ENCODE results near the gene P2RX3.
A peak's percentile ranks its signal among the peaks of the same experiment; 100 is the strongest.

The P2RX3 gene

DNA sequence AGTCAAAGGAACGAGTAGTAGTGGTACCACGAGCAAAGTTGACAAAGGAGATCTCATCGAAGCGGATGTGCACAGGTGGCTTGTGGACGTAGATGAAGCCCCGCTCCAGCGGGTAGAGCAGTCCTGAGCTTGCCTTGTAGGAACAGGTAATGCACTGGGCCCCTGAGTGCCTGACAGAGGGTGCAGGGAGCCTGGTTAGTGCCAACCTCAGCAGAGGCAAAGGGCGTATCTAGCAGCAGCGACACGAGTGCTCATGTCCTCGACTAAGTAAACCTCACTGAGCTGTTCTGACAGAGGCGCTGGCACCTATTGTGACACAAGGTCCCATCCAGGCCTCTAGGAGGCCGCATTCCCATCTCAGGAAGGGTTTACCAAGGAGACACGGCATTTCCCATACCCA lies 6.4 kb upstream of the P2RX3 start:
- Histone ChIP-seq H3K4me1 (ENCODE audit: control insufficient read depth in 1 of 2, insufficient read depth in 2 of 2, low read length in 2 of 2) (peaks cover 5 to 10% of the 10 kb centered on the region in 2 experiments), H3K4me3 (ENCODE audit: low read depth, low read length) (no peak overlapping the region), H3K79me2 (ENCODE audit: control insufficient read depth, insufficient read depth, low read length, poor library complexity) (peaks cover 7% of the 10 kb centered on the region), H3K79me1 (ENCODE audit: low read length) (peaks cover 9% of the 10 kb centered on the region), H2BK12ac (ENCODE audit: low read length) (no peak overlapping the region), H3K14ac (ENCODE audit: low read length) (no peak overlapping the region), H2BK120ac (ENCODE audit: insufficient read depth, low read length, poor library complexity) (no peak overlapping the region), H4K91ac (ENCODE audit: low read depth, low read length) (no peak overlapping the region), H3K4me2 (ENCODE audit: low read length) (no peak overlapping the region), H3K27me3 (ENCODE audit: insufficient read depth, low read length) (no peaks in the 10 kb centered on the region), H2BK5ac (ENCODE audit: low read depth, low read length, poor library complexity) (no peak overlapping the region), H3K27ac (ENCODE audit: low read depth, low read length) (no peak overlapping the region), H4K12ac (ENCODE audit: low read depth, low read length) (no peak overlapping the region), H3K9me3 (ENCODE audit: insufficient read depth, low read depth, low read length) (peaks cover 3% of the 10 kb centered on the region), H4K8ac (ENCODE audit: low read depth, low read length) (no peak overlapping the region), H3K4ac (ENCODE audit: low read depth, low read length) (no peak overlapping the region), H3K23ac (ENCODE audit: low read length) (no peak overlapping the region), H2AK5ac (ENCODE audit: low read length) (no peak overlapping the region), H3K18ac (ENCODE audit: low read length) (no peak overlapping the region), H3K36me3 (ENCODE audit: control insufficient read depth in 1 of 2, insufficient read depth in 2 of 2, low read length in 2 of 2) (peaks cover 50 to 69% of the 10 kb centered on the region in 2 experiments), H3K9ac (ENCODE audit: low read length) (no peak overlapping the region), H2AFZ (ENCODE audit: insufficient read depth, low read length, poor library complexity) (no peak overlapping the region)
- no CpG with 5 or more reads among the region's 14 CpGs for WGBS (ENCODE audit: extremely low coverage, insufficient coverage, insufficient read length)
- no peak for DNase-seq

DNA sequence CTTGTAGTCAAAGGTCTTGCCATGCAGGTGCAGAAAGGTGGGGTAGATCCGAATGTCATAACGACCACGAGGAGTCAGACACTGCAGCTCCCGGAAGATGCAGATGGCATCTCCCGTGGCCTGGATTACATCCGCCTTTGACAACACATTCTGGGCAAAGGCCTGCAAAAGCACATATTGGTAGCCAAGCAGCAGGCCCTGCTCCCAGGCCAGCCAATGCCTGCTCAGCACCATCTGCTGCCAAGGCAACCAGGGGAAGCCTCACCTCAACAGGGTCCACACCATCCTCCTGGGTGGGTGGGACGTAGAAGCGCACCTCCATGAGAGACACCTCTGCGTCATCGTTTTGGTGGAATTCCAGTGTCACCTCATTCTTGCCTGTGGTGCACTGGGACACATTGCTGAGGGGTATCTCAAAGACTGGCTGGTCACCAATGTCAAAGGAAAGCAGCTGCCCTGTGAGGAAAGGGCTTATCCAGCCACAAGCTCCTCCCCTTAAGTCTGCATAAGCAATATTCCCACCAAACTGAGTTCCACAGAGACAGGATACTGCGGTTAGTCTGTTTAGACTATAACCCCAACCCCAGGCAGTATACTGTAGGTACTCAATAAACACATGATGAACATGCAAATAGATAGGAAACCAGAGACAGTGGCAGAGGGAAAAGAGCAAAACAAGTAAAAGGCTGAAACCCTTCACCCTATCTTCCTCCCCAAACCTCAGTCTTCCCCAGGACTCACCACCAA lies 5.3 kb upstream of the P2RX3 start:
- Histone ChIP-seq H3K4me3 (ENCODE audit: low read depth, low read length) (peak overlapping the region; percentile 36), H3K9ac (ENCODE audit: low read length) (no peak overlapping the region), H3K18ac (ENCODE audit: low read length) (no peak overlapping the region), H4K91ac (ENCODE audit: low read depth, low read length) (no peak overlapping the region), H3K9me3 (ENCODE audit: insufficient read depth, low read depth, low read length) (peaks cover 3% of the 10 kb centered on the region), H2BK5ac (ENCODE audit: low read depth, low read length, poor library complexity) (no peak overlapping the region), H2BK120ac (ENCODE audit: insufficient read depth, low read length, poor library complexity) (no peak overlapping the region), H3K23ac (ENCODE audit: low read length) (no peak overlapping the region), H4K8ac (ENCODE audit: low read depth, low read length) (no peak overlapping the region), H3K27me3 (ENCODE audit: insufficient read depth, low read length) (no peaks in the 10 kb centered on the region), H3K27ac (ENCODE audit: low read depth, low read length) (no peak overlapping the region), H3K4me1 (ENCODE audit: control insufficient read depth in 1 of 2, insufficient read depth in 2 of 2, low read length in 2 of 2) (peaks cover 5 to 10% of the 10 kb centered on the region in 2 experiments), H2AK5ac (ENCODE audit: low read length) (no peak overlapping the region), H3K79me1 (ENCODE audit: low read length) (peaks cover 9% of the 10 kb centered on the region), H2BK12ac (ENCODE audit: low read length) (no peak overlapping the region), H4K12ac (ENCODE audit: low read depth, low read length) (no peak overlapping the region), H3K4me2 (ENCODE audit: low read length) (no peak overlapping the region), H3K79me2 (ENCODE audit: control insufficient read depth, insufficient read depth, low read length, poor library complexity) (peaks cover 7% of the 10 kb centered on the region), H2AFZ (ENCODE audit: insufficient read depth, low read length, poor library complexity) (no peak overlapping the region), H3K36me3 (ENCODE audit: control insufficient read depth in 1 of 2, insufficient read depth in 2 of 2, low read length in 2 of 2) (peaks cover 41 to 58% of the 10 kb centered on the region in 2 experiments), H3K4ac (ENCODE audit: low read depth, low read length) (no peak overlapping the region), H3K14ac (ENCODE audit: low read length) (no peak overlapping the region)
- DNase-seq = no peak
- WGBS (ENCODE audit: extremely low coverage, insufficient coverage, insufficient read length) = no CpG with 5 or more reads among the region's 11 CpGs

DNA sequence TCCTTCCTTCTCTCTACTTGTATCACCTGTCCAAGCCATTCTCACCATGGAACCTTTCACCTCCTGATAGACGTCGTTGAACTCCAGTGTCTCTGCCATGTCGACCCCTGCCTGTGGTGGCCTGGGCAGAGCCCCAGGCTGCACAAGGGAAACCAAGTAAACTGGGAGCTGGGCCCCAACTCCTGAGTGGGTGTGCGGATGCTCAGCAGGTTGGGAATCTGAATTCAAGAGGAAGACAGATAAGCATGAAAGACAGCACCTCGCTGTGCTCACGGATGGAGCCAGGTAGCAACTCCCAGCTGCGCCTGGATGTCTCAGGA lies 3.2 kb upstream of the P2RX3 start:
- Histone ChIP-seq H3K79me1 (ENCODE audit: low read length) (peaks cover 9% of the 10 kb centered on the region), H3K9me3 (ENCODE audit: insufficient read depth, low read depth, low read length) (peaks cover 3% of the 10 kb centered on the region), H2AFZ (ENCODE audit: insufficient read depth, low read length, poor library complexity) (no peak overlapping the region), H4K12ac (ENCODE audit: low read depth, low read length) (peak overlapping the region; percentile 1), H3K27me3 (ENCODE audit: insufficient read depth, low read length) (no peaks in the 10 kb centered on the region), H3K36me3 (ENCODE audit: control insufficient read depth in 1 of 2, insufficient read depth in 2 of 2, low read length in 2 of 2) (peaks cover 32 to 42% of the 10 kb centered on the region in 2 experiments), H3K4ac (ENCODE audit: low read depth, low read length) (peak overlapping the region; percentile 59), H3K4me1 (ENCODE audit: control insufficient read depth in 1 of 2, insufficient read depth in 2 of 2, low read length in 2 of 2) (peaks cover 9 to 13% of the 10 kb centered on the region in 2 experiments), H3K23ac (ENCODE audit: low read length) (no peak overlapping the region), H3K27ac (ENCODE audit: low read depth, low read length) (peak overlapping the region; percentile 64), H3K79me2 (ENCODE audit: control insufficient read depth, insufficient read depth, low read length, poor library complexity) (peaks cover 7% of the 10 kb centered on the region), H3K4me2 (ENCODE audit: low read length) (peak overlapping the region; percentile 85), H3K14ac (ENCODE audit: low read length) (peak overlapping the region; percentile 28), H3K4me3 (ENCODE audit: low read depth, low read length) (peak overlapping the region; percentile 83), H3K18ac (ENCODE audit: low read length) (no peak overlapping the region), H4K91ac (ENCODE audit: low read depth, low read length) (peak overlapping the region; percentile 31), H2BK5ac (ENCODE audit: low read depth, low read length, poor library complexity) (no peak overlapping the region), H2BK12ac (ENCODE audit: low read length) (no peak overlapping the region), H2AK5ac (ENCODE audit: low read length) (peak overlapping the region; percentile 21), H4K8ac (ENCODE audit: low read depth, low read length) (peak overlapping the region; percentile 73), H2BK120ac (ENCODE audit: insufficient read depth, low read length, poor library complexity) (no peak overlapping the region), H3K9ac (ENCODE audit: low read length) (peak overlapping the region; percentile 70)
- no peak for DNase-seq
- WGBS (ENCODE audit: extremely low coverage, insufficient coverage, insufficient read length) = no CpG with 5 or more reads among the region's 7 CpGs

DNA sequence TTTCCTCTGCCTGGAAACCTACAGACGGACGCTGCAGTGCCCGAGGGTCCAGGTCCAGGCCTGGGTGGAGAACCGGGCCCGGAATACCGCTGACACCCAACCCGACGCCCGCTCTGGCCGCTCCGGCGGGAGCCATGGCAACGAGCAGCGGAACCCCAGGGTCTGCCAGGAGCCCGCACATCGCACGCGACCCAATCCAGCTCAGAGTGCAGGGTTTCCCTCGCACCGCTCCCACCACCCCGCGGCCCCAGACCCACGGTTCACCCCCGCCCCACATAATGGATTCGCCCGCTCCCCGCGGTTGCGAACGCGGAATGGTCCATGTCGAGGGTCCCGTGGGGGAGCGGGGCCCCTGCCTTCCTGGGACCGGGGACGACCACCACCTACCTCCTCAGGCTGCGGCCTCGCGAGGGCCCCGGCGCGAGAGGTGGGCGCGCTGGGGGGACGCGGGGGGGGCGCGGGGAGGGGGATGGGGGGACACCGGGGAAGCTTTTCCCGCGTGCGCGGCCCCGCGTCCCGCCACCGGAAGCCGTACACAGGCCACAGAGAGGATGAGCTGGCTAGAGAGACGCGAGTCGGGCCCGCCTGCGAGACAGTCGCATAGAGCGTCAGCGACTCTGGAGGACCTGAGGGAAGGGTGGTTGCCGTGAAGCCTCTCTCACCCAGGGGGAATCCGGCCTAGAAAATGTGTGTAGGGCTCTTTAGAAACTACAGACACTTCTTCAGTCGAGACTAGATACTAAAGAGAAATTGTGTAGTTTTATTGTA lies 2.6 kb upstream of the P2RX3 start, which contains the start of gene SSRP1:
SSRP1 (minus strand) TSS at position 550 of the 768 bp plus-strand sequence. CDS start 771 bp downstream, outside the sequence.
- Histone ChIP-seq H3K27ac (ENCODE audit: low read depth, low read length) (peak within 1 kb of the TSS; percentile 64), H4K91ac (ENCODE audit: low read depth, low read length) (peak within 1 kb of the TSS; percentile 67), H3K27me3 (ENCODE audit: insufficient read depth, low read length) (no peaks in the 10 kb centered on the region), H2BK5ac (ENCODE audit: low read depth, low read length, poor library complexity) (no peak within 1 kb of the TSS), H3K79me1 (ENCODE audit: low read length) (peaks cover 9% of the 10 kb centered on the region), H3K14ac (ENCODE audit: low read length) (peak within 1 kb of the TSS; percentile 58), H3K4me3 (ENCODE audit: low read depth, low read length) (peak within 1 kb of the TSS; percentile 83), H3K23ac (ENCODE audit: low read length) (no peak within 1 kb of the TSS), H3K4me1 (ENCODE audit: control insufficient read depth in 1 of 2, insufficient read depth in 2 of 2, low read length in 2 of 2) (peaks cover 14 to 18% of the 10 kb centered on the region in 2 experiments), H2AFZ (ENCODE audit: insufficient read depth, low read length, poor library complexity) (peak within 1 kb of the TSS; percentile 77), H4K8ac (ENCODE audit: low read depth, low read length) (peak within 1 kb of the TSS; percentile 91), H4K12ac (ENCODE audit: low read depth, low read length) (peak within 1 kb of the TSS; percentile 33), H3K4ac (ENCODE audit: low read depth, low read length) (peak within 1 kb of the TSS; percentile 59), H3K4me2 (ENCODE audit: low read length) (peak within 1 kb of the TSS; percentile 85), H2BK12ac (ENCODE audit: low read length) (no peak within 1 kb of the TSS), H3K18ac (ENCODE audit: low read length) (peak within 1 kb of the TSS; percentile 62), H3K79me2 (ENCODE audit: control insufficient read depth, insufficient read depth, low read length, poor library complexity) (peaks cover 7% of the 10 kb centered on the region), H2BK120ac (ENCODE audit: insufficient read depth, low read length, poor library complexity) (no peak within 1 kb of the TSS), H3K9me3 (ENCODE audit: insufficient read depth, low read depth, low read length) (peaks cover 3% of the 10 kb centered on the region), H2AK5ac (ENCODE audit: low read length) (peak within 1 kb of the TSS; percentile 21), H3K36me3 (ENCODE audit: control insufficient read depth in 1 of 2, insufficient read depth in 2 of 2, low read length in 2 of 2) (peaks cover 27 to 37% of the 10 kb centered on the region in 2 experiments), H3K9ac (ENCODE audit: low read length) (peak within 1 kb of the TSS; percentile 70)
- no CpG with 5 or more reads among the region's 69 CpGs for WGBS (ENCODE audit: extremely low coverage, insufficient coverage, insufficient read length)
- DNase-seq = peak; percentile 60 to 82
